ENCODE results near the gene RPAP2. TPM values are rescaled to one million over a fixed set of nuclear protein-coding genes. Genes with fewer than 3 reads are reported as not detected.

RPAP2 gene
- total RNA-seq, 4 donors from 2014 or later: 5.8 to 13.0 (median 10.3) TPM

- Histone ChIP-seq H3K9me3 (no peaks in the 10 kb centered on the region), H3K4me1 (no peaks in the 10 kb centered on the region), H3K27ac (no peak overlapping the region), H3K36me3 (no peaks in the 10 kb centered on the region), H3K4me3 (no peak overlapping the region), H3K27me3 (peaks cover 0 to 4% of the 10 kb centered on the region in 2 donors)
- DNase-seq: no peak
- TF ChIP-seq POLR2A (IDR thresholded peaks at IDR 0.05) (no peak), CTCF (IDR thresholded peaks at IDR 0.05) (no peak)
These were observed 147.0 kb downstream of the RPAP2 start for GRCh38 chr1:92445865-92446264.

- no peak overlapping the region for H3K27ac ChIP-seq
- TF ChIP-seq CTCF (IDR thresholded peaks at IDR 0.05): no peak
- DNase-seq: no peak
- H3K9me3 ChIP-seq: no peaks in the 10 kb centered on the region
- no peak overlapping the region for H3K4me3 ChIP-seq
- peaks cover 0 to 4% of the 10 kb centered on the region in 2 donors for H3K27me3 ChIP-seq
- no peaks in the 10 kb centered on the region for H3K4me1 ChIP-seq
- no peaks in the 10 kb centered on the region for H3K36me3 ChIP-seq
These were observed 147.7 kb downstream of the RPAP2 start for GRCh38 chr1:92446546-92446945.

- Histone ChIP-seq H3K27me3 (peaks cover 0 to 4% of the 10 kb centered on the region in 2 donors), H3K4me1 (no peaks in the 10 kb centered on the region), H3K9me3 (no peaks in the 10 kb centered on the region), H3K4me3 (no peak overlapping the region), H3K27ac (no peak overlapping the region), H3K36me3 (no peaks in the 10 kb centered on the region)
- TF ChIP-seq POLR2A (IDR thresholded peaks at IDR 0.05): no peak
- DNase-seq: no peak
These were observed 148.3 kb downstream of the RPAP2 start for GRCh38 chr1:92447033-92447681.

GRCh38 chr1:92447976-92448375 is 149.1 kb downstream of the RPAP2 start:
- Histone ChIP-seq H3K36me3 (no peaks in the 10 kb centered on the region), H3K4me1 (no peaks in the 10 kb centered on the region), H3K4me3 (no peak overlapping the region), H3K27ac (no peak overlapping the region), H3K27me3 (peaks cover 0 to 4% of the 10 kb centered on the region in 2 donors), H3K9me3 (no peaks in the 10 kb centered on the region)
- DNase-seq: no peak
- TF ChIP-seq CTCF (IDR thresholded peaks at IDR 0.05) (no peak), POLR2A (IDR thresholded peaks at IDR 0.05) (no peak)

Small RNA genes lying within 50 kb of the gene (small RNA-seq; reads per million reads assigned to genes)
- gene RN7SL824P: 0 reads per million in 2 donors

Other genes with a start within 250 kb of the RPAP2 start
- gene SETSIP, start 223.6 kb upstream of the RPAP2 start, total RNA-seq: not detected
- 10 to 100 TPM in 1 of 4 donors, 1 to 10 TPM in 3; 2.5 to 11.6 (median 4.5) TPM for gene BTBD8, start 218.7 kb upstream of the RPAP2 start, total RNA-seq
- gene C1orf146, start 81.1 kb upstream of the RPAP2 start, total RNA-seq: not detected
- 10 to 100 TPM in 1 of 4 donors, 1 to 10 TPM in 3; 1.1 to 19.8 (median 3.8) TPM for gene GLMN, start 72 bp upstream of the RPAP2 start, total RNA-seq
- 10 to 100 TPM in 1 of 4 donors, 1 to 10 TPM in 3; 6.5 to 15.5 (median 9.1) TPM for gene GFI1, start 187.9 kb downstream of the RPAP2 start, total RNA-seq

Measured in Peyer's patch (tissue), 4 donors.